IPS DF 4.7 (cell line): ENCODE data around the gene TMPRSS7.

Experiments
- DNase-seq: peaks from one replicate; pipeline ENCODE4 v3.0.0-alpha.2; 2013; ENCODE audit warnings: low spot score; ENCODE audit errors: extremely low read depth

Gene TMPRSS7, protein sequence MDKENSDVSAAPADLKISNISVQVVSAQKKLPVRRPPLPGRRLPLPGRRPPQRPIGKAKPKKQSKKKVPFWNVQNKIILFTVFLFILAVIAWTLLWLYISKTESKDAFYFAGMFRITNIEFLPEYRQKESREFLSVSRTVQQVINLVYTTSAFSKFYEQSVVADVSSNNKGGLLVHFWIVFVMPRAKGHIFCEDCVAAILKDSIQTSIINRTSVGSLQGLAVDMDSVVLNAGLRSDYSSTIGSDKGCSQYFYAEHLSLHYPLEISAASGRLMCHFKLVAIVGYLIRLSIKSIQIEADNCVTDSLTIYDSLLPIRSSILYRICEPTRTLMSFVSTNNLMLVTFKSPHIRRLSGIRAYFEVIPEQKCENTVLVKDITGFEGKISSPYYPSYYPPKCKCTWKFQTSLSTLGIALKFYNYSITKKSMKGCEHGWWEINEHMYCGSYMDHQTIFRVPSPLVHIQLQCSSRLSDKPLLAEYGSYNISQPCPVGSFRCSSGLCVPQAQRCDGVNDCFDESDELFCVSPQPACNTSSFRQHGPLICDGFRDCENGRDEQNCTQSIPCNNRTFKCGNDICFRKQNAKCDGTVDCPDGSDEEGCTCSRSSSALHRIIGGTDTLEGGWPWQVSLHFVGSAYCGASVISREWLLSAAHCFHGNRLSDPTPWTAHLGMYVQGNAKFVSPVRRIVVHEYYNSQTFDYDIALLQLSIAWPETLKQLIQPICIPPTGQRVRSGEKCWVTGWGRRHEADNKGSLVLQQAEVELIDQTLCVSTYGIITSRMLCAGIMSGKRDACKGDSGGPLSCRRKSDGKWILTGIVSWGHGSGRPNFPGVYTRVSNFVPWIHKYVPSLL

DNA sequence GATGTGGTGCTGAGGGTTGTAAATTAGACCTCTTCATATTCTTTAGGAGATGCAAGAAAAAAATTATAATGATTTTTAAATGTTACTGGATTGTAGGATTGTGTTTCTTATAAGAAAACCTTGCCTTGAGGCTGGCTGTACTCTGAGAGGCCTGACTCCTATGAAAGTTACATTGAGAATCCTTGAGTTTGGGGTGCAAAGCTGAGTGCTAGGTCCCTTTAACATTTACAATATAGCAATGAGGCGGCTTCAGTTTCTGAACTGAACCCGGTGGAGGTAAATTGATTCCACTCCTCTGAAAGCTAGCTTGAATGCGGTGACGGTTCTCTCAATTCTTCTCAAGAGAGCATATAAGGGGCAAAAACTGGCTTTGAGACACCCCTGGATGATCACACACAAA lies at the start of gene TMPRSS7:
TSS of gene TMPRSS7 (plus strand) at position 301 of the 400 bp plus-strand sequence. CDS start 110 bp downstream, outside the sequence.
- DNase-seq, result no peak

DNA sequence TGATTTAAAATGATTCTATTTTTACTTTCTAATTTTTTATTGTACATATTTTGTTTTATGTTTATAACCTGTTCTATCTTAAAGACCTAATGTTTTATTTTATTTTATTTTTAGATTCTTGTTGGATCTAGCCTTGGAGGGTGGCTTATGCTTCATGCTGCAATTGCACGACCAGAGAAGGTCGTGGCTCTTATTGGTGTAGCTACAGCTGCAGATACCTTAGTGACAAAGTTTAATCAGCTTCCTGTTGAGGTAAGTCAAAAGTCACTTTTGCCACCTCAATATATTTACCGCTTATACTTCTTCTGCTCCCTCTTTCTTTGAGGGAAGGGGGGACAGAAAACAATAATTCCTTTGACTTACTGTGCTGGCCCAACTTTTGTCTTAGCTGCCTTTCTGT lies 47.7 kb upstream of the TMPRSS7 start:
- DNase-seq, result no peak

DNA sequence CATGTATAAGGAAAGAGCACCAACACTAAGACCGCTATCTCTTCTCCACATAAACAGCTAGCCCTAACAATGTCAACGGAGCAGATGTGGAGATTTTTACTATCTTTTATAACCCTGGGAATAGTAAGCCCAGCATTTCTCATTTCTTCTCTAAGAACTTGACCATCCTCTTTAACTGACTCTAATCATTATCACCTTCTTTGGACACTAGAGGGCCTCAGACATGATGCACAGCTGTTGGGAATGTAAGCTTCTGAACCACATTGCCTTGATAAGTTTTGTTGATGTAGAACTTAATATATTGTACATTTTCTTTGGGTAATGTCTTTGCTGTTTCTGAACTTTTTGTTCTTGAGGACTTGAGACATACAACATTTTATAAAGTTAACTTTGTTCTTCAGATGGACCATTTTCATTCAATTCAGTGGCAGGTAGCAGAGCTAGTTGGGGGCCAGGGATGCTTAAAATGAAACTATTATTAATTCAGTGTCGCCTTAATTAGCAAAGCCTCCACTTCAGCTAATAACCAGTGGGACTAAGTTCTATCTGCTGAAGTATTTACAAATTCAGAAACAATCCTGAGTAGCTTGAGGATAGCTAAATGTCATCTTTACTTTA lies 45.4 kb upstream of the TMPRSS7 start:
- DNase-seq, result no peak

DNA sequence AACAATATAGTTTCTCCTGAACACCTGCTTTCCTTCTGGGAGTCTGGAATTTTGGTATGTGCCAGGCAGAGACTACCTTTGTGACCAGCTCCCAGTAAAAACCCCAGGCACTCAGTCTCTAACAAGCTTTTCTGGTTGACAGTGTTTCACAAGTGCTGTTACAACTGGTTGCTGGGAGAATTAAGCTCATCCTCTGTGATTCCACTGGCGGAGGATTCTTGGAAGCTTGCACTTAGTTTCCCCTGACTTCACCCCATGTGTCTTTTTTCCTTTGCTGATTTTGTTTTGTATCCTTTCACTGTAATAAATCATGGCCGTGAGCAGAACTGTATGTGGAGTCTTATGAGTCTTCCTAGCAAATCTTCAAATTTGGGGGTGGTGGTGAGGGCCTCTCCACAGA lies 41.5 kb upstream of the TMPRSS7 start:
- DNase-seq, result no peak

DNA sequence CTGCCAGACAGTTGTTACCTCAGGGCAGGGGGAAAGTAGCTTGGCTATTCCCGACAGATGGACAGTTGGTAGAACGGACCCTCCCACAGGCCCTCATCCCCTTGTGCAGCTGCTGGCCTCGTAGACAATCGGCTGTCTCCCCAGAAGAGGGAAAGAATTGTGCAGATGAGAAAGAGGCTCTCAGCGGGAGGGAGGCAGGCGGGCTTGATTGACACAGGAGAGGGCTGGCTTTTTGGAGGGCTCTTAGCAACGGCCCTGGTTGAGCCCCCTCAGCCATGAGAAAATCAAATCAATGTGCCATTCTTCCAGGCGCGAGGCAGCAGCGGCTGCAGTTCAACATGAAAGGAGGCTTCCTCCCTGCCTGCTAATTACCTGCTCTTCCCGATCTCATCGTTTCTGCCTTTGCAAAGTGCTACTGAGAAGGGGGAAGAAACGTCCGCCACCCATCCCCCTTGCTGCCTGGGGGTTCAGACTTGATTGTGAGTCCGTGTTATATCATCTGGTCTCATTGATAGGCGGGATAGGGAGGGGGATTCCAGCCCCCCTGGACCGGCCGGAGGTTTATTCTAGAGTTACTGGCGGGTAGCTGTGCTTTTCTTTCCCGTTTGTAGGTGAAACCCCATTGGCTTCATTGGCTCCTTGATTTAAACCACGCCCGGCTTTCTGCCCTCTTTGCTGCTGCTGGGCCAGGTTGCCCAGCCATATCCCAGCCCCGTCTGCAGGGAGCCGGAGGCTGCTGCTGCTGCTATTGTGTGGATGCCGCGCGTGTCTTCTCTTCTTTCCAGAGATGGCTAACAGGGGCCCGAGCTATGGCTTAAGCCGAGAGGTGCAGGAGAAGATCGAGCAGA lies 35.7 kb upstream of the TMPRSS7 start, which contains the start of gene TAGLN3:
TSS of gene TAGLN3 (plus strand) at position 287 of the 848 bp plus-strand sequence. CDS start at position 788, 501 bp downstream.
- DNase-seq, result no peak

DNA sequence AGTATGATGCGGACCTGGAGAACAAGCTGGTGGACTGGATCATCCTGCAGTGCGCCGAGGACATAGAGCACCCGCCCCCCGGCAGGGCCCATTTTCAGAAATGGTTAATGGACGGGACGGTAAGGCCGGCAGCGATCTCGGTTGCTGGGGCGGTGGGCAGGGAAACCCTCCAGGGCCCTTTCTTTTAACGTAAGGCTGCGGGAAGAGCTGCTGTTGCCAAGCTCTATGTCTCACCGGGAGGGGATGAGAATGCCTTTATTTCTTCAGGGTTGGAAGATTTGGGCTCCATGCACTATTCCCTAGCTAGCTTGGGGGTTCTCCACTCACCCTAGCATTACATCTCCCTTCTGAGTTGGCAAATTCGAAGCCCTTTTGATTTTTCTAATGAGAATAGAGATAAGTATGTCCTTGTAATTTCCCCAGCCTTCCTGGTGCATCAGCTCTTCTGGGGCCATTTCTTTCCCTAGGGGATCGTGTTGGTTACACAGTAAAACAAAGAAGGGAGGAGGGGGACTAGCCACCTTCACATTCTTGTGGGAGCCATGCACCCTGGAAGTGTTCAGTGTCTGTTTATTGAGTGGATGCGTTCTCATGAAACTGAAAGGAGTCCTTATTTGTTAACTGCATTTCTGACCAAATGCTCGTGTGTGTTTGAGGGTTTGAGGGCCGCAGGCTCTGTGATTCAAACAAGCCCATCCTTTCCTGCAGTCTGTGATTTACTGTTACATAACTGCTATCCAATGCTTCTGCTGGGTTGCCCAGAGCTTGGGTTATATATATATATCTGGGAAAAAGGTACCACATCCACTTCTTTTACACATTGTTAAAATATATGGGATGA lies 34.8 kb upstream of the TMPRSS7 start:
- no peak for DNase-seq

DNA sequence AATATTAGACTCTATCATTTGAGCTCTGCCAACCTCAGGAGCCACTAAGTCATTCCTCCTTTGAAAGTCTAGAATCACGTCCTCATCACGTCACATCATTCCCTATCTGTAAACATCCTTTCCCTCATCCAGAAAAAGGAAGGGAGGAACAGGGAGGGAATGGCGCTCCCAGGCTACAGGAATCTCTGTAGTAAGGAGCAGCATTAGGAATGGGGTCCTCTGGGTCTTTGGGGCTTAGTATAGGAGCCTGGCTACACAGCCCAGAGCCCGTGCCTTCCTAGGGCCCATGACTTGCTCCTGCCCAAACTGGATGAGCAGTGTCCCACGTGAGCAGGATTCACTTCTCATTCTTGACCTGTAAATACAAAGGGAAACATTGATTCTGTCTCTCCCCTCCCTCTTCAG lies 34.2 kb upstream of the TMPRSS7 start:
- DNase-seq, result no peak

DNA sequence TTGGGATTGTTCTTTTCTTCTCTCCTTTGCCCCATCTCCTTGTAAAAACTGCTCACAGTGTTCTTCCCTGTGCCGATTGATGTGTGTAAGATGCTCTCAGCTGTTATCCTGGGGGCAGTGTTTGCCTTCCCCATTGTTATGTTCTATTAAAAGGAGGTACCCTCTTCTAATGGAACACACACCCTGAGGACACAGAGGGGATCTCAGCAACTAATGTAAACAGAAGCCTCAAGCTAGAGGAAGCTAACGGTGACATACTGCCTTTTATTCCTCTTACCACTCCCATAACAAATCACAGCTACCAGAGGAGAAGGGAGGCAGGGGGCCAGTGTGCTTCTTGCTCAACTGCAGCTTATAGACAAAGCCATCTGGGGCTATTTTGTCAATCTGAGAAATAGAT lies 33.6 kb upstream of the TMPRSS7 start:
- no peak for DNase-seq

DNA sequence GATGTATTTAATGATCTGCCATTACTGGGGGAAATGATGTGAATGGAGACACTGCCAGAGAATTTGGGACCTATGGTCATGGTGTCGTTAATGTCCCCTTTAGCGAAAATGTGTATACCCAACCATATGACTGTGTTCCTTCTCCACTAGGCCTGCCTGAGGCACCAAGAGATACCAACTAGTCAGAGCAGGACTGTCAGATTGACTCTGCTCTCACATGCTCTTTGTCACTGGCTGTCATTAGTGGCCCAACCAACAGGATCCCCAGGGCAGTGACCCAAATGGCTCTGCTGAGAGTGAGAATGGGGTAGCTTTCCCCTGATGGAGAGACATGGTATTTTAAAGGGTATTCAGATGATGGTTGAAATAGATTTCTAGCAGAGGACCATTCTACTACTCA lies 33.0 kb upstream of the TMPRSS7 start:
- DNase-seq, result no peak

DNA sequence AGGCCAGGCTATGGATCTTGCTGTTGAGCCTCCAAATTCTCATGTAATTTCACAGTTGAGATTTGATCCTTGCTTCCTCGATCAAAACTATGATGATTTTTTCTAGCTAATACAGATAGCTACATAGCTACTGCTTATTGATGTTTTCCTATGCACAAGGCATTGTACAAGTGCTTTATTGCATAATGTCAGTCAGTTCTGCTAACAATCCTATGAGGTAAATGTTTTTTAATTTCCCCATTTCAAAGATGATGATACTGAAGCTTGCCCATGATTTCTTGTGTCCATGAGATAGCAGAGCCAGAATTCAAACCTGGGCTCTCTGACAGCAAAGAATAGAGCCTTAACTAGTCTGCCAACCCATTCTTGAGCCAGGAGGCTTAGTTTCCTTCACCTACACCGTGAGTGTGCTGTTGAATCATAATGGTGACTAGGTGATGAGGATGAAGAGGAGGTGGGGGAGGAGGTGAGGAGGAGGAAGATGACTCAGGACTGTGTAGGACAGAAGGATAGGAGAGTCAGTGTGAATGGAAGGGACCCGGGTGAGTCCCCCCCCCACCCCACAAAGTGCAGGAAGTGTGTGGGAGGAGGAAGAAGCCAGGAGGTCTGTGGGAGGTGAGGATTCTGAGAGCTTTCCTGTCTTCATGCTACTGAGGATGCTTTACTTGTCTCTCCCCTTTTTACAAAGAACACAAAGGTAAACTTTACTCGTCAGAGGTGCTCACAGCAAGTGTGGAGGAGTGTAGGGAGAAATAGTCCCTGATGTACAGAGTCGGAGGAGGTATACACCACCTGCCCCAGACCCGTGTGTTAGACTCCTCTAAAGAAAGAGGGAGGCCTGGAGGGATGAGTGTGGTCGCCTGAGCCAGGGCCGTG lies 32.2 kb upstream of the TMPRSS7 start:
- no peak for DNase-seq

DNA sequence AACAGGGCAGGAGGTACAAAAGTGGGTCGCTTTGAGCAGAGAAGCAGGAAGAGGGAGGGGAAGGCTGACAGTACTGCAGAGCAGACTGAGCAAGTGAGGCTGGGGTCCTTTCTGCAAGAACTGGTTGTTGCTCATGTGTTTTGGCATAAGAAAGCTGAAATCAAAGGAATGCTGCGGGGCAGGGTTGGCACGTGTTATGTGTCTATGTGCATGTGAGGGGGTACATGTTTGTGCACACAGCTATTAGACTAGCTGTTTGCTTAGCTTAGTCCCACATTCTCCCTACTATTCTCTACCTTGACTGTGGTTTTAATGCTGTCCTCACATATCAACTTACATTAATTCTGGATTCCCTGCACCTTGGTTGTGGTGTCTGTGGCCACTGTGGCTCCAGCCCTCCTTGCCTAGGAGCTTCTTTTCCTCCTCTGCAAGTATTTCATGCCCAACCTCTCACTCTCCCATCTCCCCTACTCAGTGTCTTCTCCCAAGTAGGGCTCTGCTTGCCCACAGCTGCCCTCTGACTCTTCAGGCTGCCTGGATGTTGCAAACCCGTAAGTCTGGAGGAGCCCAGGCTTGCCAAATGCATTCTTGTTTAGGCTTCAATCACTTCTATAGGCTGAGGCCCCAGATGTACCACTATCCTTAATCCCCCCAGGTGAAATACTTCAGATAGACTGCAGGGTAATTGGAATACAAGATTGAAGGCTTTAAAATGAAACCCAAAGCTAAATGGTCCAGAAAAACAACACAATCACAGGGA lies 31.0 kb upstream of the TMPRSS7 start:
- DNase-seq, result no peak

DNA sequence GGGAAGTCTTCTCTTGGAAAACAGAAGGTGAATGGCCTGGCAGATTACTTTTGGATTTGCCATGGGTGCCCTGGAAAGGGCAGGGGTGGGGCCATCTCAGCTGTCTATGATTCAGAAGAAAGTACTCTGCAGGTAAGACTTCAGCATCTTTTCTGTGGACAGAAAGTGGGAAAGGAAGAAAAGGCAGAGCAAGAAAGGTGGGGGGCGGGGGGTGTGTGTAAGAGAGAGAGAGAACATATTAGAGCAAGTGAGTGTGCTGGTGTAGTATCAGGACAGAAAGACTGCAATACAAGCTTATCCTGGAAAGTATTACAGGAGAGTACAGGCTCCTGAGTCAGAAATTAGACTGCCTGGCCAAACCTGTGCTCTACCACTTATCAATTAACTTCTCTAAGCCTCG lies 30.3 kb upstream of the TMPRSS7 start:
- DNase-seq, result no peak

DNA sequence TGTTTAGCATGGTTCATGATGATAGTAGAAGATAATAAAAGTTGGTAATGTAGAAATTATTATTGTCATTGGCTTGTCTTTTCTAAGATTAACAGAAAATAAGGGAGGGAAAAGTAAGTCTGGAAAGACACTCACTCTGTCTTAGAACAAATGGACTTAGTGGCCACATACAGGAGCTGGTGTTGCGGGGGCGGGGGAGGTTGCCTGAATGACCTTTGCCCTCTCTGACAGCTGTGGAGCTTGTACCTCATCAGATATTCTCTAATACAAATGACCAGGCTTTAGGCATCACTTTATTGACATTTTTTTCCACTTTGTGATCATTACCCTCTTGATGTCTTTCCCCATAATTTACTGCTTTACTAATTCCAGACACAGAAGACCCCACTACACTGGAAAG lies 29.9 kb upstream of the TMPRSS7 start:
- DNase-seq, result no peak

DNA sequence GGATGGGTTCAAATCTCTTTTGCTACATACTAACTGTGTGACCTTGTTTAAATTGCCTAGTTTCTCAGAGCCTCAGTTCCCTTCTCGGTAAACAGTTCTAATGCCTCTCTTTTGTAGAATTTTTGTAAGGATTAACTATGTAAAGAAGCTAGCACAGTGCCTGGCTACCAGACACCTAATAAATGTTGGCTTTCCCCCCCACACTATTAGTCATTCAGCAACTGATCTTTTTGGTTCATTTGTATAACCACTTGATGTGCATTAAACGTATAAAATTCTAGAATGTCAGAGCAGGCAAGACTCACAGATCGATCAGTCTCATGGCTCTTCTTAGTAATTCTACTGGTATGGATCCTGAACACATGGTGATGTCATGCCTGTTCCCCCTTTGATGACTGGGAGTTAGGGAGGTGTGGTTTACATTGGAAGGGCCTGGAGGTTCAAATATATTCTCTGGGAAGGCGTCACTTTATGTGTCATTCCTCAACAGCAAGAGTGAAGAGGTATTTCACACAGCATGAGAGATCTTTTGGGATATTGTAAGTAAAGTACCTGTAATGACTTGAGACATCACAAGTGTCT lies 29.4 kb upstream of the TMPRSS7 start:
- no peak for DNase-seq

DNA sequence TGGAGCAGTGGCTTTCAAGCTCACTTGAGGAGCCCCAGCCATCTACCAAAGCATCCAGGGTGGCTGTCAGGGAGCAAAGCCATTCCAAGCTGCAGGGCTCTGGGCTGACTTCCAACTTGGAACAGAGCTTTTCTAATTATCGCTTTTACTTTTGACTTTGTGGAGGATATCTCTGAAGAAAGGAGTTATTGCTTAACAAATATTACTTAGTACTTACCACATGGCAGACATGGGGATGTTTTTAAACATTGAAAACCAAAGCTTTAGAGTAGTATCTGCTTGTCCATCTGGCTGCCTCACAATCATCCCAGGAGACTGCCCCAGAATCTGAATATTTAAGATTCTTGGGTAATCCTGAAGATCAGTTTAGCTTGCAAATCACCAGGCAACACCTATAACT lies 26.9 kb upstream of the TMPRSS7 start:
- no peak for DNase-seq

DNA sequence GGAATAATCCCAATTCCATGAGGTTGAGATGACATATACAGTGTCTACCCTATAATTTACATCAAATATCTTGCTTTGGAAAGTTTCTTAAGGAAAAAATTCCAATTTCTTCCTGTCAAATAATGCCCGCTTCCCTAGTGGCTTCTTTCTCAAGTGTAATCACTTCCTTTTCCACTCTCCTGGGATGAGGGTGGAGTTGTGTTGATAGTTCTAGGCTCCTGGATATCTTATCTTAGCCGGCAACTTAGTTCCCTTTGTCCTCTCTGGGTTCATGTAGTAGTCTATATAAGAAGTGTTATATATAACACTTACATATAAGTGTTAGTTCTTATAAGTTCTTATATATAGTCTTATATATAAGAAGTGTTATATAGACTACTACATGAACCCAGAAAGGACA lies 24.9 kb upstream of the TMPRSS7 start:
- DNase-seq, result no peak

DNA sequence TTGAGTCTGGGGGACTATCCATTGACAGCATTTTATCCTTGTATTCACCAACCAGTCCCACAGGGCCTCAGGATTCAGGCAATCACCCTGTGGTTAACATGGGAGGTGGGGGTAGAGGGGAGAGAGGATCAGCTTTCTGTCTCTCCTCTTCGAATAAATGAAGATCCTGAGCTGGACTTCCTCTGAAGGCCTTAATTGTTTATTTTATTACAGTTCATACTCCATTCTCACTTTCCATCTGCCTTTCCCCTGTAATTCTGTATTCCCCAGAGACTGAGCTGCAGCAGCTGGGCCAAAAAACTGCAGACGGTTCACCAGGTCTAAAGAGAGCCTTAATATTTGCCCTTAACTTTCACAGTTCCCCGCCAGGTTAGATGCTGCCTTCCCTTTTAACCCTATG lies 23.9 kb upstream of the TMPRSS7 start:
- DNase-seq, result no peak

DNA sequence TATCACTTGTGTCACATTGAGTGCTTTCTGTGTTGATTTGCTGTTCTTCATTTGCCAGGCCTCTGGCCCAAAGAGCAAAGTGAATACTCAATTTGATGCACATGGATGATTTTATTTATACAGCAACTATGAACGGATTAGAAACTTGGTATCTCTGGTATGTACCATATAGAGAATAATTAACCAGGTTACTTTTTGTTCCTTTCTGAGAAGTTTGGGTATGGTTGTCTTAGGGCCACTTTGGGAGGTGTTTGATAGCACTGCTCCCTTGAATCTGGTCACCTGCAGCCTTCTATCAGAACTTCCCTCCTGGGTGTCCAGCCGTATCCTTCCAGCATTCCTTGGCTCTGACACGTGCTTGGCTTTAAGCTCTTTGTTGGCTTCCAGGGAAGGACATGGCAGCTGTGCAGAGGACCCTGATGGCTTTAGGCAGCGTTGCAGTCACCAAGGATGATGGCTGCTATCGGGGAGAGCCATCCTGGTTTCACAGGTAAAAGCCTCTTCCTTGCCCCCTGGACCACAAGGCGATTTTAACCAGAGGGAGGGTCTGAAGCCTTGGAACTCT lies 23.1 kb upstream of the TMPRSS7 start:
- DNase-seq, result no peak
